ENCODE data around the gene CPOX. TPM values are rescaled to one million over a fixed set of nuclear protein-coding genes. Genes with fewer than 3 reads are reported as not detected.

CPOX gene
- total and polyA plus RNA-seq, 11 donors, result 7.7 to 13.6 (median 12.4) TPM

- TF ChIP-seq POLR2A (IDR thresholded peaks at IDR 0.05) (no peak), CTCF (IDR thresholded peaks at IDR 0.05) (no peak)
- no peaks in the 10 kb centered on the region for H3K4me1 ChIP-seq
- H3K9me3 ChIP-seq, result peaks cover 0 to 3% (median 0%) of the 10 kb centered on the region in 12 donors
- intact Hi-C loops (cut with DNase I), result no loop called here
- no peak overlapping the region for H3K27ac ChIP-seq
- WGBS, 4 donors, result 85 to 89% (median 85%) methylated on average over 3 of the region's 3 CpGs
- ATAC-seq (no peak), DNase-seq (no peak)
- H3K4me3 ChIP-seq, result no peak overlapping the region
- no peaks in the 10 kb centered on the region for H3K36me3 ChIP-seq
- no peaks in the 10 kb centered on the region for H3K27me3 ChIP-seq
Measured at GRCh38 chr3:98540346-98540745, 53.1 kb downstream of the CPOX start.

GRCh38 chr3:98536456-98537017, 56.9 kb downstream of the CPOX start:
- no peak overlapping the region for H3K27ac ChIP-seq
- WGBS, 4 donors, result 90 to 93% (median 91%) methylated on average over 6 of the region's 6 CpGs
- no peak for ATAC-seq
- peaks cover 0 to 3% (median 0%) of the 10 kb centered on the region in 12 donors for H3K9me3 ChIP-seq
- intact Hi-C loops (cut with DNase I), result no loop called here
- TF ChIP-seq CTCF (IDR thresholded peaks at IDR 0.05) (no peak), POLR2A (IDR thresholded peaks at IDR 0.05) (no peak)
- H3K36me3 ChIP-seq, result no peaks in the 10 kb centered on the region
- no peaks in the 10 kb centered on the region for H3K27me3 ChIP-seq
- H3K4me3 ChIP-seq, result no peak overlapping the region
- DNase-seq, result no peak
- no peaks in the 10 kb centered on the region for H3K4me1 ChIP-seq

GRCh38 chr3:98534734-98535133, 58.7 kb downstream of the CPOX start:
- no peaks in the 10 kb centered on the region for H3K36me3 ChIP-seq
- 91 to 97% (median 94%) methylated on average over 1 of the region's 1 CpG for WGBS, 4 donors
- no peak for TF ChIP-seq CTCF (IDR thresholded peaks at IDR 0.05)
- no peak for TF ChIP-seq POLR2A (IDR thresholded peaks at IDR 0.05)
- DNase-seq, result no peak
- no peak overlapping the region for H3K4me3 ChIP-seq
- no peak overlapping the region for H3K27ac ChIP-seq
- intact Hi-C loops (cut with DNase I), result no loop called here
- H3K27me3 ChIP-seq, result peaks cover 0 to 5% (median 0%) of the 10 kb centered on the region in 9 donors
- no peaks in the 10 kb centered on the region for H3K9me3 ChIP-seq
- no peak for ATAC-seq
- no peaks in the 10 kb centered on the region for H3K4me1 ChIP-seq

- DNase-seq (no peak), ATAC-seq (no peak)
- TF ChIP-seq POLR2A (IDR thresholded peaks at IDR 0.05) (no peak), CTCF (IDR thresholded peaks at IDR 0.05) (no peak)
- no peaks in the 10 kb centered on the region for H3K36me3 ChIP-seq
- intact Hi-C loops (cut with DNase I), result no loop called here
- WGBS, 4 donors, result 95 to 97% (median 96%) methylated on average over 2 of the region's 2 CpGs
- H3K27ac ChIP-seq, result no peak overlapping the region
- H3K4me1 ChIP-seq, result no peaks in the 10 kb centered on the region
- no peaks in the 10 kb centered on the region for H3K9me3 ChIP-seq
- no peak overlapping the region for H3K4me3 ChIP-seq
- H3K27me3 ChIP-seq, result peaks cover 0 to 7% (median 0%) of the 10 kb centered on the region in 9 donors
Measured at GRCh38 chr3:98534168-98534567, 59.2 kb downstream of the CPOX start.

Measured in heart left ventricle (tissue), 16 donors.